DND-41 (cell line): ENCODE measurements around the gene GCN1.
"Not testable (repeated sequence)": the region's sequence is repeated elsewhere in the genome, so short reads cannot be mapped to it uniquely, and the experiment has no call there.

ENCODE experiments used
- CTCF ChIP-seq: IDR thresholded peaks from 2 replicates; pipeline ENCODE4 v1.5.1; 2012; ENCODE audit warnings: borderline replicate concordance, low read length, moderate library complexity, mild to moderate bottlenecking; ENCODE audit not compliant: poor library complexity, severe bottlenecking; ENCODE audit errors: extremely low read depth
- EZH2 ChIP-seq: IDR thresholded peaks from 3 replicates; pipeline ENCODE4 v1.6.1; 2012; ENCODE audit warnings: borderline replicate concordance, low read depth, mild to moderate bottlenecking, moderate library complexity, low read length, inconsistent platforms; ENCODE audit not compliant: severe bottlenecking

GRCh38 chr12:120193286-120193685 lies 1.2 kb downstream of the GCN1 start:
- not testable (repeated sequence) for TF ChIP-seq CTCF, EZH2
